ENCODE measurements around the gene RXRA. TPM values are rescaled to one million over a fixed set of nuclear protein-coding genes. Genes with fewer than 3 reads are reported as not detected.
A peak's percentile ranks its signal among the peaks of the same experiment; 100 is the strongest.

Gene RXRA
- total and polyA plus RNA-seq, 10 donors = 10.9 to 116 (median 81.0) TPM

GRCh38 chr9:134350416-134350994 lies 24.2 kb downstream of the RXRA start:
- Histone ChIP-seq H3K27me3 (replicated peaks in 1 of 7) (no peaks in the 10 kb centered on the region), H3K36me3 (peaks cover 0 to 14% (median 0%) of the 10 kb centered on the region in 6 donors), H3K27ac (peak overlapping the region in 4 of 8 donors; percentile 0 to 43 (median 22)), H3K4me1 (peaks cover 4 to 99% (median 53%) of the 10 kb centered on the region in 6 donors), H3K9me3 (no peaks in the 10 kb centered on the region), H3K4me3 (no peak overlapping the region)
- 70 to 90% (median 83%) methylated on average over 7 to 20 of the region's 20 CpGs for WGBS, 5 donors
- intact Hi-C loops (cut with DNase I; ENCODE audit: low total_unique reads) = no loop called here
- TF ChIP-seq POLR2A (IDR thresholded peaks at IDR 0.05) = no peak
- no peak for TF ChIP-seq CTCF (IDR thresholded peaks at IDR 0.05 in 8 of 11, conservative IDR thresholded peaks at IDR 0.05 in 3 of 11)
- peak in 1 of 3 donors; percentile 15 for TF ChIP-seq POLR2AphosphoS5 (IDR thresholded peaks at IDR 0.05)
- DNase-seq = no peak

GRCh38 chr9:134351606-134352176 lies 25.4 kb downstream of the RXRA start:
- H3K27me3 ChIP-seq (replicated peaks in 1 of 7) = no peaks in the 10 kb centered on the region
- peaks cover 0 to 99% (median 50%) of the 10 kb centered on the region in 6 donors for H3K4me1 ChIP-seq
- H3K36me3 ChIP-seq = peaks cover 0 to 14% (median 0%) of the 10 kb centered on the region in 6 donors
- intact Hi-C loops (cut with DNase I; ENCODE audit: low total_unique reads) = no loop called here
- H3K9me3 ChIP-seq = no peaks in the 10 kb centered on the region
- TF ChIP-seq POLR2AphosphoS5 (IDR thresholded peaks at IDR 0.05) (peak in 1 of 3 donors; percentile 31), CTCF (IDR thresholded peaks at IDR 0.05 in 8 of 11, conservative IDR thresholded peaks at IDR 0.05 in 3 of 11) (no peak)
- WGBS, 5 donors = 83 to 93% (median 88%) methylated on average over 29 of the region's 29 CpGs
- DNase-seq = no peak
- H3K27ac ChIP-seq = peak overlapping the region in 2 of 8 donors; percentile 8 to 37
- H3K4me3 ChIP-seq = no peak overlapping the region

- 79 to 92% (median 85%) methylated on average over 10 to 18 of the region's 18 CpGs for WGBS, 5 donors
- Histone ChIP-seq H3K4me3 (no peak overlapping the region), H3K4me1 (peaks cover 0 to 99% (median 50%) of the 10 kb centered on the region in 6 donors), H3K27me3 (replicated peaks in 1 of 7) (no peaks in the 10 kb centered on the region), H3K36me3 (peaks cover 0 to 14% (median 0%) of the 10 kb centered on the region in 6 donors), H3K9me3 (no peaks in the 10 kb centered on the region), H3K27ac (peak overlapping the region in 2 of 8 donors; percentile 14 to 37)
- DNase-seq = no peak
- intact Hi-C loops (cut with DNase I; ENCODE audit: low total_unique reads) = no loop called here
- no peak for TF ChIP-seq POLR2A (IDR thresholded peaks at IDR 0.05)
- no peak for TF ChIP-seq CTCF (IDR thresholded peaks at IDR 0.05 in 8 of 11, conservative IDR thresholded peaks at IDR 0.05 in 3 of 11)
- peak in 2 of 3 donors; percentile 5 to 33 for TF ChIP-seq POLR2AphosphoS5 (IDR thresholded peaks at IDR 0.05)
These were observed 26.1 kb downstream of the RXRA start for GRCh38 chr9:134352247-134352933.

- Histone ChIP-seq H3K36me3 (peaks cover 0 to 12% (median 0%) of the 10 kb centered on the region in 6 donors), H3K27me3 (replicated peaks in 1 of 7) (no peaks in the 10 kb centered on the region), H3K4me1 (peaks cover 3 to 99% (median 53%) of the 10 kb centered on the region in 6 donors), H3K9me3 (no peaks in the 10 kb centered on the region), H3K4me3 (no peak overlapping the region), H3K27ac (no peak overlapping the region)
- DNase-seq = no peak
- TF ChIP-seq CTCF (IDR thresholded peaks at IDR 0.05 in 8 of 11, conservative IDR thresholded peaks at IDR 0.05 in 3 of 11) = no peak
- TF ChIP-seq POLR2AphosphoS5 (IDR thresholded peaks at IDR 0.05) = no peak
- TF ChIP-seq POLR2A (IDR thresholded peaks at IDR 0.05) = no peak
- intact Hi-C loops (cut with DNase I; ENCODE audit: low total_unique reads) = no loop called here
- WGBS, 5 donors = 81 to 92% (median 85%) methylated on average over 12 of the region's 12 CpGs
These were observed 27.3 kb downstream of the RXRA start for GRCh38 chr9:134353539-134353938.

Data from spleen (tissue), 11 donors.